ENCODE measurements around the gene SUDS3.

The SUDS3 gene, protein sequence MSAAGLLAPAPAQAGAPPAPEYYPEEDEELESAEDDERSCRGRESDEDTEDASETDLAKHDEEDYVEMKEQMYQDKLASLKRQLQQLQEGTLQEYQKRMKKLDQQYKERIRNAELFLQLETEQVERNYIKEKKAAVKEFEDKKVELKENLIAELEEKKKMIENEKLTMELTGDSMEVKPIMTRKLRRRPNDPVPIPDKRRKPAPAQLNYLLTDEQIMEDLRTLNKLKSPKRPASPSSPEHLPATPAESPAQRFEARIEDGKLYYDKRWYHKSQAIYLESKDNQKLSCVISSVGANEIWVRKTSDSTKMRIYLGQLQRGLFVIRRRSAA

GRCh38 chr12:118376089-118377020, at the start of gene SUDS3:
Gene SUDS3, plus strand, starts transcription at chr12:118376555. Its CDS starts 137 bp downstream, at chr12:118376692.
- in situ Hi-C loops (cut with MboI; ENCODE audit: low sequenced_read_pairs) = no loop called here

- in situ Hi-C loops (cut with MboI; ENCODE audit: low sequenced_read_pairs) = no loop called here
Measured at GRCh38 chr12:118326991-118327390, 49.4 kb upstream of the SUDS3 start.

GRCh38 chr12:118327391-118327790, 49.0 kb upstream of the SUDS3 start:
- in situ Hi-C loops (cut with MboI; ENCODE audit: low sequenced_read_pairs) = no loop called here

DNA sequence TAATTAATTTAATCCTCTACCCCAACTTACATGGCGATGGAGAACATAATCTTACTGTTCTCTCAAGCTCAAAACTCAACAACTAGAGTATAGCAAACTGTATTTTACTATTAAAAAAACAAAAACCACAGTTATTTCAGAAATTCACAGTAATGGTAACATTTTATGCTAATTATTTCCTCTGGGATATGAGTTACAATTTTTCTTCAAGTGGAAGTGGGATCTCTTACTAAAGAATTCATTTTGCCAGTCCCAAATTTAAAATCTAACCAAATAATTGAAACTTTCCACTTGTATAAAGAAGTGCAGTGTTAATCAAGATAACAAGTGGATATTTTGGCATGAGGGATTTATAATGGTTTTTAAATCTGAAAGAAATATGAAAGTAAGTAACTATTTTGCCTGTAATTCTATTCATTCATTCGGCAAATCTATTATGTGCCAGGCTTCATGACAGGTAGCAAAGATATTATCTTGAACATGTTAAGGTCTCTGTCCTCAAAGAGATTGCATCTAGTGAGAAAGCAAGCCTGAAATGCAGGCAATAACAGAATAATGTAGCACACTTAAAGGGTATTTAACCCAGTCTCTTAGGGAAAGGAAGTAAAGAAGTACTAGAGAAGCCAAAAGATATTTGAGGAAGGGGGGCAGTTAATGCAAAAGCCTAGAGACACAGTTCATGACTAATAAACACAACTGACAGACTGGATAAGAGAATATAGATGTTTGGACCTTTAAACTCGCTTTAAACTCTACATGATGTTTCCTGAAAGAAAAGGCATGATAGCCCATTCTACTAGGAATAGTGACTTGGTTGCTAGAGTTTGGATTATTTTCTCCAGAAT, 47.6 kb upstream of the SUDS3 start:
- in situ Hi-C loops (cut with MboI; ENCODE audit: low sequenced_read_pairs) = no loop called here

- in situ Hi-C loops (cut with MboI; ENCODE audit: low sequenced_read_pairs) = no loop called here
Measured at GRCh38 chr12:118330421-118331018, 45.8 kb upstream of the SUDS3 start.

- in situ Hi-C loops (cut with MboI; ENCODE audit: low sequenced_read_pairs) = no loop called here
Measured at GRCh38 chr12:118332511-118332910, 43.8 kb upstream of the SUDS3 start.

- in situ Hi-C loops (cut with MboI; ENCODE audit: low sequenced_read_pairs) = no loop called here
Measured at GRCh38 chr12:118334241-118334640, 42.1 kb upstream of the SUDS3 start.

DNA sequence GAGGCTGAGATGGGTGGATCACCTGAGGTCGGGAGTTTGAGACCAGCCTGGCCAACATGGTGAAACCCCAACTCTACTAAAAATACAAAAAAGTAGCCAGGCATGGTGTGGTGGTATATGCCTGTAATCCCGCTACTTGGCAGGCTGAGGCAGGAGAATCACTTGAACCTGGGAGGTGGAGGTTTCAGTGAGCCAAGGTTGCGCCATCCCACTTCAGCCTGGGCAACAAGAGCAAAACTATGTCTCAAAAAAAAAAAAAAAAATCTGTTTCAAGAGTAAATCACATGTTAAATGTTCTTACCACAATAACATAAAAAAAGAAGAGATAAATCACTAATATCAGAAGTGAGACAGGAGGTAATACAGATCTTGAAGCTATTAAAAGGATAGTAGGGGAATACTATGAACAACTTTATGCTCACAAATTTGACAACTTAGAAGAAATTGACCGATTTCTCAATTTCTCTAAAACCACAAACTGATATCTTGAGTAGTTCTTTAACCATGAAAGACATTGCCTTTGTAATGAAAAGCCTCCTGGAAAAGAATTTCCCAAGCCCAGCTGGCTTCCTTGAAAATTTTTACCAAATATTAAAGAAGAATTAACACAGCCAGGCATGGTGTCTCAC, 41.3 kb upstream of the SUDS3 start:
- in situ Hi-C loops (cut with MboI; ENCODE audit: low sequenced_read_pairs) = no loop called here

DNA sequence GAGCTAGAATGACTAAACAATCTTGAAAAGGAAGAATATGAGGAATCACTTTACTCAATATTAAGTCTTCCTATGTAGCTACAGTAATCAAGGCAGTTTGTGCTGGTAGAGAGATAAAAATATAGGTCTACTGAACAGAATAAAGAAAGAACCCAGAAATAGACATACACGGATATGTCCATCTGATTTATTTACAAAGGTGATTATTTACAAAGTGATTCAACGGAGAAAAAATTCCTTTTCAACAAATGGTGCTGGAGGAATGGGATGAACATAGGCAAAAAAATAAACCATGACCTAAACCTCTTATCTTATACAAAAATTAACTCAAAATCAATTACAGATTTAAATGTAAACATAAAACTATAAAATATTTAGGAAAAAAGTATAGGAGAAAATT, 40.2 kb upstream of the SUDS3 start:
- in situ Hi-C loops (cut with MboI; ENCODE audit: low sequenced_read_pairs) = no loop called here

DNA sequence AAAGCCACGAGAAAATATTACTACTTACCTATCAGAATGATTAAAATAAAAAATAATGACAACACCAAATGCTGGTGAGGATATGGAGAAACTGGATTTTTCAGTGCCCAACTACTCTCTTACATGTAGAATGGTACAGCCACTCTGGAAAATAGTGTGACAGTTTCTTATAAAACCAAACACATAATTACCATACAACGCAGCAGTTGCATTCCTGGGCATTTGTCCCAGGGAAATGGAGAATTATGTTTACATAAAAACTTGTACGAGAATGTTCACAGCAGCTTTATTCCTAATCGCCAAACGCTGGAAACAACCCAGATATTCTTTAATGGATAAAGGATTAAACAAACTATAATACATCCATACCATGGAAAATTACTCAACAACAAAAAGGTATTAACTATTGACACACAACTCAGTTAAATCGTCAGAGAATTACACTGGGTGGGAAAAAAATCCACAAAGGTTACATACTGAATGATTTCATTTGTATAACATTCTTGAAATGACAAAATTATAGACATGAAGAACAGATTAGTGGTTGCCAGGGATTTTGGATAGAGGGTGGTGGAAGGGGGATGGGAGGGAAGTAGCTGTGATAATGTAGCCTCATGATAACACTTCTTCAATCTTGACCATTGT, 39.0 kb upstream of the SUDS3 start:
- in situ Hi-C loops (cut with MboI; ENCODE audit: low sequenced_read_pairs) = no loop called here

DNA sequence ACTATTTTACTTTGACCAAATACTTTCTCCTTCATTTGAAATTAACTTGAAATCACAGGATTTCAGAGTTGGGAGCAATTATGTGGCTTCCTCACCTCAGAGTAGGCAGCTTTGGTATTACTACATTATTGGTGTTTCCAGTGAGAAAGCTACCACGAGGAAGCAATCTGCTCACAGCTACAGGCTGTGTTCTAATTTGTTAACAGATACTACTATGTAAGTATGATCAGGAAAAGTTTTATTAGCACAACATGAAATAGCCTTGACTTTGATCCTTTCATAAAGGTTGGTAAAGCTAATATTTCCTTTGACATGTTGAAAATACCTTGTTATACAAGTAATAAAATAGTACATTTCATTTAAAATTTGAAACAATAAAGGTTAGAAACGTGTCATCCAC, 34.3 kb upstream of the SUDS3 start:
- in situ Hi-C loops (cut with MboI; ENCODE audit: low sequenced_read_pairs) = no loop called here

- in situ Hi-C loops (cut with MboI; ENCODE audit: low sequenced_read_pairs) = no loop called here
Measured at GRCh38 chr12:118344829-118345228, 31.5 kb upstream of the SUDS3 start.

DNA sequence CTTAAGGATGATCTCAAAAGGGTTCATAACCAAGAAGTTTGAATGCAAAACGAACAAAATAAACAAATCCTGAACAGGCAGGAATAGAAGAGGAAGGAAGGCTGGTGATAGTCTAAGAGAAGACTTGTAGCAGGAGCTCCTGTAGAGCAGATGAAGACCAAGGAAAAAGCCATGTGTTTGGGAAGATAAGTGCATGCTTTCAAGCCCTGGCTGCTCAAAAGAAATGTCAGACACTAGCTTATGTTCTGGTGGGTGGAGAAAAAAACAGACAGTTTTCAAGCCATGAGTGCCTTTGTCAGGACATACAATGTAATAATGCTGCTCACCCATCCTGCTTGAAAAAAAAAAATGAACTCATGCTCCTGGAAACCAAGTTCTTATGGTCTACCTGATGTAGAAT, 31.0 kb upstream of the SUDS3 start:
- in situ Hi-C loops (cut with MboI; ENCODE audit: low sequenced_read_pairs) = no loop called here

GRCh38 chr12:118346895-118347294, 29.5 kb upstream of the SUDS3 start:
- in situ Hi-C loops (cut with MboI; ENCODE audit: low sequenced_read_pairs) = no loop called here

DNA sequence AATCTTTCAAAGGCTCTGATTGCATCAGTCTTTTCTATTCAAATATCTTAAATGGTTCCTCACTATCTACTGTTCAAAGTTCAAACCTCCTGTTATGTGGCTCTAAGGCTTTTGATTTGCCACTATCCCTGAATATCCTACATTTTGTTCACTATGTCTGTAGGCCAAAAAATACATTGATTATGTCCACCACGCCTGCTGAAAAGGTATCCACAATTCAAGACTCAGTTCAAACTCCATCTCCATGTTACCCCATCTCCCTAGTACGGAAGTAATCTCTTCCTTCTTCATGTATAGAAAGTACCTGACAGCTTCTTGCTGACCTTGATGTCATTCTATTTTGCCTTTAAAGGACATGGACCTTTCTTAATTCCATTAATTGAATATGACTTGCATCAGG, 28.4 kb upstream of the SUDS3 start:
- in situ Hi-C loops (cut with MboI; ENCODE audit: low sequenced_read_pairs) = no loop called here

GRCh38 chr12:118350908-118351559, 25.3 kb upstream of the SUDS3 start:
- in situ Hi-C loops (cut with MboI; ENCODE audit: low sequenced_read_pairs) = loop anchor here (5.0 to 10.0 kb wide), 2 partner anchors 354 to 476 kb away; no protein-coding TSS in a partner anchor

DNA sequence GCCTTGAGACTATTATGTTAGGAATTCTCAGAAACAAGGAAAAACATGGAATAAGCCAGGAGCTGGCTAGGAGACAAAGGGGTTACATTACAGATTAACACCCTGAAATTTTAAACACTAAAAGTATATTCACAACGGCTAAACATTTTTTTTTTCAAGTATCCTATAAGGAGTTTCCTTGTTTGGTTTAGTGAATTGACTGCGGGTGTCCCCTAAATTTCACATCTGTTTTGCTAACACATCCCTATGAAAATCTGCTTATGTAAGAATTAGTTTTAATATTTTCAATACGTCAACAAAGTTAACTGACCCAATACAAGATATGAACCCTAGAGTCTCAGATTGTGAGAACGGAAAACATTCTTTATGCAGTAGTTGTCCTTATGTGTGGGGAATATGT, 22.6 kb upstream of the SUDS3 start:
- in situ Hi-C loops (cut with MboI; ENCODE audit: low sequenced_read_pairs) = loop anchor here (5.0 to 10.0 kb wide), 2 partner anchors 356 to 479 kb away; no protein-coding TSS in a partner anchor

- in situ Hi-C loops (cut with MboI; ENCODE audit: low sequenced_read_pairs) = loop anchor here (5.0 to 10.0 kb wide), 2 partner anchors 357 to 480 kb away; no protein-coding TSS in a partner anchor
Measured at GRCh38 chr12:118354503-118354902, 21.9 kb upstream of the SUDS3 start.

DNA sequence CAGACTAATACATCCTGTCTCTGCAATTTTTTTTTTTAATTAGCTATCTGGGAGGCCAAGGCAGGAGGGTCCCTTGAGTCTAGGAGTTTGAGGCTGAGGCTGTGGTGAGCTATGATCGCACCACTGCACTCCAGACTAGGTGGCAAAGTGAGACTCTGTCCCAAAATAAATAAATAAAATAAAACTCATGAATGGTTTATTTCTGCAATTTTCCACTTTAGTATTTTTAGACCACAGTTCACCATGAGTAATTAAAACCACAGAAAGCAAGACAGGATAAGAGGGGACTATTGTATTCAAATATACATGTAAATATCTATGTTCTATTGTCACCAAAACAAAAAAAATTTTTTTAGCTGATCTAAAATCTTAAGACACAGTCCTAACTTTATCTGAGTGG, 21.5 kb upstream of the SUDS3 start:
- in situ Hi-C loops (cut with MboI; ENCODE audit: low sequenced_read_pairs) = loop anchor here (5.0 to 10.0 kb wide), 2 partner anchors 358 to 480 kb away; no protein-coding TSS in a partner anchor

All from HL-60/S4 treated with retinoic acid at 250 ng/mL for 4 days and 3 days (cell line).